GM23338 (cell line): ENCODE results near the gene KRTAP10-12. TPM values are rescaled to one million over a fixed set of nuclear protein-coding genes. Genes with fewer than 3 reads are reported as not detected.

ENCODE experiments used
- ATAC-seq: fragments of 200-7000 bp; cut with Tn5 transposase; 3 replicates; pipeline ENCODE4 v1.9.1; 2020
- DNase-seq: peaks from one replicate; pipeline ENCODE4 v3.0.0-alpha.2; 2015; ENCODE audit warnings: low spot score
- H2AFZ ChIP-seq: fragments of 200-600 bp; sonication (generic); 2 replicates; pipeline ENCODE4 v1.8.0; 2016; ENCODE audit warnings: antibody characterized with exemption, mild to moderate bottlenecking, moderate library complexity
- H3F3A ChIP-seq: fragments of 200-600 bp; sonication (generic); replicated peaks from 2 replicates; pipeline ENCODE4 v1.8.0; 2017; ENCODE audit warnings: antibody characterized with exemption, mixed run types, low read depth
- H3K27ac ChIP-seq: fragments of 200-600 bp; sonication (generic); 2 replicates; pipeline ENCODE4 v1.6.1; 2016; ENCODE audit warnings: low read depth
- H3K27me3 ChIP-seq: fragments of 200-600 bp; sonication (generic); 2 replicates; pipeline ENCODE4 v1.8.0; 2016; ENCODE audit warnings: mild to moderate bottlenecking, mixed run types, moderate library complexity; ENCODE audit not compliant: insufficient read depth
- H3K36me3 ChIP-seq: fragments of 200-600 bp; sonication (generic); 2 replicates; pipeline ENCODE4 v1.8.0; 2016; ENCODE audit warnings: mild to moderate bottlenecking; ENCODE audit not compliant: insufficient read depth
- H3K4me1 ChIP-seq: fragments of 200-600 bp; sonication (generic); 2 replicates; pipeline ENCODE4 v1.8.0; 2016; ENCODE audit warnings: mild to moderate bottlenecking, moderate library complexity; ENCODE audit not compliant: insufficient read depth
- H3K4me2 ChIP-seq: fragments of 200-600 bp; sonication (generic); 2 replicates; pipeline ENCODE4 v1.7.1; 2017; ENCODE audit warnings: mixed run types
- H3K4me3 ChIP-seq: fragments of 200-600 bp; sonication (generic); 2 replicates; pipeline ENCODE4 v1.6.1; 2016; ENCODE audit warnings: mixed run types
- H3K79me2 ChIP-seq: fragments of 200-600 bp; sonication (generic); replicated peaks from 2 replicates; pipeline ENCODE4 v1.8.0; 2017; ENCODE audit warnings: mild to moderate bottlenecking; ENCODE audit not compliant: insufficient read depth
- H3K9me2 ChIP-seq: fragments of 200-600 bp; sonication (generic); 2 replicates; pipeline ENCODE4 v1.8.0; 2017; ENCODE audit not compliant: insufficient read depth
- H4K20me1 ChIP-seq: fragments of 200-600 bp; sonication (generic); replicated peaks from 2 replicates; pipeline ENCODE4 v1.8.0; 2017; ENCODE audit warnings: mild to moderate bottlenecking; ENCODE audit not compliant: insufficient read depth
- H3K27ac Mint-ChIP-seq: 2 replicates; pipeline ENCODE4 v1.8.0; 2020; ENCODE audit warnings: inconsistent platforms, mild to moderate bottlenecking, moderate library complexity, mixed read lengths
- H3K27me3 Mint-ChIP-seq: 3 replicates; pipeline ENCODE4 v1.8.0; 2022; ENCODE audit warnings: low read depth, mild to moderate bottlenecking, moderate library complexity, mixed read lengths, inconsistent platforms; ENCODE audit not compliant: insufficient read depth, poor library complexity
- H3K36me3 Mint-ChIP-seq: 3 replicates; pipeline ENCODE4 v1.8.0; 2021; ENCODE audit warnings: low read depth, mild to moderate bottlenecking, inconsistent platforms, moderate library complexity, mixed read lengths
- H3K4me1 Mint-ChIP-seq: 3 replicates; pipeline ENCODE4 v1.8.0; 2020; ENCODE audit warnings: mild to moderate bottlenecking, inconsistent platforms, mixed read lengths
- H3K4me3 Mint-ChIP-seq: 3 replicates; pipeline ENCODE4 v1.8.0; 2021; ENCODE audit warnings: moderate library complexity, mild to moderate bottlenecking, inconsistent platforms, mixed read lengths
- H3K9me3 Mint-ChIP-seq: 3 replicates; pipeline ENCODE4 v1.8.0; 2020; ENCODE audit warnings: moderate library complexity, mild to moderate bottlenecking, inconsistent platforms, mixed read lengths
- CREB1 ChIP-seq: fragments of 250-450 bp; sonication (Bioruptor Pico); IDR thresholded peaks from 2 replicates; pipeline ENCODE4 v1.5.0; 2020; ENCODE audit warnings: low read depth, mild to moderate bottlenecking, moderate library complexity
- EZH2 ChIP-seq: fragments of 200-600 bp; sonication (generic); IDR thresholded peaks from one replicate; pipeline ENCODE4 v1.8.0; 2017; ENCODE audit warnings: antibody characterized with exemption, mild to moderate bottlenecking, low read depth; ENCODE audit not compliant: unreplicated experiment
- JUNB ChIP-seq: IDR thresholded peaks from one replicate; pipeline ENCODE4 v1.6.1; 2016; ENCODE audit warnings: antibody characterized with exemption; ENCODE audit not compliant: unreplicated experiment
- STAT1 ChIP-seq: IDR thresholded peaks from one replicate; pipeline ENCODE4 v1.6.1; 2016; ENCODE audit warnings: antibody characterized with exemption; ENCODE audit not compliant: unreplicated experiment
- ZNF331 ChIP-seq: fragments of 250-450 bp; sonication (Bioruptor Pico); IDR thresholded peaks from 2 replicates; pipeline ENCODE4 v1.5.0; 2020; ENCODE audit warnings: low read depth, mild to moderate bottlenecking, moderate library complexity
- polyA plus RNA-seq: library from polyadenylated mRNA; unstranded; fragments of >200 nt; fragmentation: Nextera tagmentation; extraction: Ambion mirVana; gene quantifications from 2 replicates; pipeline ENCODE4 v1.2.1, GENCODE V29; 2016
- total RNA-seq: library from RNA; depleted of rRNA; stranded (reverse); fragments of >200 nt; shearing (Covaris generic); gene quantifications from 2 replicates; pipeline ENCODE4 v1.2.3, GENCODE V29; 2014
- TF ChIP-seq, protein P1 (sequence below): fragments of 250-450 bp; sonication (Bioruptor Pico); IDR thresholded peaks from 2 replicates; pipeline ENCODE4 v1.5.0; 2020; ENCODE audit warnings: mild to moderate bottlenecking, moderate library complexity

Gene KRTAP10-12
- total and polyA plus RNA-seq, 2 experiments from 2014 or later: not detected

DNA sequence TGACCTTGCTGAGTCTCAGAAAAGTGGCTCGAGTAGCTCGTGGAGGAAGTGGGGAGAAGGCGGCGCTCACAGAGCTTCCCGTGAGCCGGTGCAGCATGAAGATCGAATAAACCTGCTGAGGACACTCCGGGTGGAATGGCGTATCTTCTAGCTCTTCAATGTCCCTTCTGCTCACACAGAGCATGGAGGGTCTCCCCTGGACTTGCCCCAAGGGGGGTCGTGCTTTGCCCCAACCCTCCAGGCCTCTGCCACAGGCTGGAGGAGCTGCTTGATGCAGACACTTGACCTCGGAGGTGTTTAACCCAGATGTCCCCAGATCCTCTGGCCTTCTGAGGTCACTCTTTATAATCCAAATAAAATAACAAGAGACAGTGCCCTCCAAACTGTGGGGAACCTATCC, 2.2 kb upstream of the KRTAP10-12 start (continued):
- TF ChIP-seq, protein P1, sequence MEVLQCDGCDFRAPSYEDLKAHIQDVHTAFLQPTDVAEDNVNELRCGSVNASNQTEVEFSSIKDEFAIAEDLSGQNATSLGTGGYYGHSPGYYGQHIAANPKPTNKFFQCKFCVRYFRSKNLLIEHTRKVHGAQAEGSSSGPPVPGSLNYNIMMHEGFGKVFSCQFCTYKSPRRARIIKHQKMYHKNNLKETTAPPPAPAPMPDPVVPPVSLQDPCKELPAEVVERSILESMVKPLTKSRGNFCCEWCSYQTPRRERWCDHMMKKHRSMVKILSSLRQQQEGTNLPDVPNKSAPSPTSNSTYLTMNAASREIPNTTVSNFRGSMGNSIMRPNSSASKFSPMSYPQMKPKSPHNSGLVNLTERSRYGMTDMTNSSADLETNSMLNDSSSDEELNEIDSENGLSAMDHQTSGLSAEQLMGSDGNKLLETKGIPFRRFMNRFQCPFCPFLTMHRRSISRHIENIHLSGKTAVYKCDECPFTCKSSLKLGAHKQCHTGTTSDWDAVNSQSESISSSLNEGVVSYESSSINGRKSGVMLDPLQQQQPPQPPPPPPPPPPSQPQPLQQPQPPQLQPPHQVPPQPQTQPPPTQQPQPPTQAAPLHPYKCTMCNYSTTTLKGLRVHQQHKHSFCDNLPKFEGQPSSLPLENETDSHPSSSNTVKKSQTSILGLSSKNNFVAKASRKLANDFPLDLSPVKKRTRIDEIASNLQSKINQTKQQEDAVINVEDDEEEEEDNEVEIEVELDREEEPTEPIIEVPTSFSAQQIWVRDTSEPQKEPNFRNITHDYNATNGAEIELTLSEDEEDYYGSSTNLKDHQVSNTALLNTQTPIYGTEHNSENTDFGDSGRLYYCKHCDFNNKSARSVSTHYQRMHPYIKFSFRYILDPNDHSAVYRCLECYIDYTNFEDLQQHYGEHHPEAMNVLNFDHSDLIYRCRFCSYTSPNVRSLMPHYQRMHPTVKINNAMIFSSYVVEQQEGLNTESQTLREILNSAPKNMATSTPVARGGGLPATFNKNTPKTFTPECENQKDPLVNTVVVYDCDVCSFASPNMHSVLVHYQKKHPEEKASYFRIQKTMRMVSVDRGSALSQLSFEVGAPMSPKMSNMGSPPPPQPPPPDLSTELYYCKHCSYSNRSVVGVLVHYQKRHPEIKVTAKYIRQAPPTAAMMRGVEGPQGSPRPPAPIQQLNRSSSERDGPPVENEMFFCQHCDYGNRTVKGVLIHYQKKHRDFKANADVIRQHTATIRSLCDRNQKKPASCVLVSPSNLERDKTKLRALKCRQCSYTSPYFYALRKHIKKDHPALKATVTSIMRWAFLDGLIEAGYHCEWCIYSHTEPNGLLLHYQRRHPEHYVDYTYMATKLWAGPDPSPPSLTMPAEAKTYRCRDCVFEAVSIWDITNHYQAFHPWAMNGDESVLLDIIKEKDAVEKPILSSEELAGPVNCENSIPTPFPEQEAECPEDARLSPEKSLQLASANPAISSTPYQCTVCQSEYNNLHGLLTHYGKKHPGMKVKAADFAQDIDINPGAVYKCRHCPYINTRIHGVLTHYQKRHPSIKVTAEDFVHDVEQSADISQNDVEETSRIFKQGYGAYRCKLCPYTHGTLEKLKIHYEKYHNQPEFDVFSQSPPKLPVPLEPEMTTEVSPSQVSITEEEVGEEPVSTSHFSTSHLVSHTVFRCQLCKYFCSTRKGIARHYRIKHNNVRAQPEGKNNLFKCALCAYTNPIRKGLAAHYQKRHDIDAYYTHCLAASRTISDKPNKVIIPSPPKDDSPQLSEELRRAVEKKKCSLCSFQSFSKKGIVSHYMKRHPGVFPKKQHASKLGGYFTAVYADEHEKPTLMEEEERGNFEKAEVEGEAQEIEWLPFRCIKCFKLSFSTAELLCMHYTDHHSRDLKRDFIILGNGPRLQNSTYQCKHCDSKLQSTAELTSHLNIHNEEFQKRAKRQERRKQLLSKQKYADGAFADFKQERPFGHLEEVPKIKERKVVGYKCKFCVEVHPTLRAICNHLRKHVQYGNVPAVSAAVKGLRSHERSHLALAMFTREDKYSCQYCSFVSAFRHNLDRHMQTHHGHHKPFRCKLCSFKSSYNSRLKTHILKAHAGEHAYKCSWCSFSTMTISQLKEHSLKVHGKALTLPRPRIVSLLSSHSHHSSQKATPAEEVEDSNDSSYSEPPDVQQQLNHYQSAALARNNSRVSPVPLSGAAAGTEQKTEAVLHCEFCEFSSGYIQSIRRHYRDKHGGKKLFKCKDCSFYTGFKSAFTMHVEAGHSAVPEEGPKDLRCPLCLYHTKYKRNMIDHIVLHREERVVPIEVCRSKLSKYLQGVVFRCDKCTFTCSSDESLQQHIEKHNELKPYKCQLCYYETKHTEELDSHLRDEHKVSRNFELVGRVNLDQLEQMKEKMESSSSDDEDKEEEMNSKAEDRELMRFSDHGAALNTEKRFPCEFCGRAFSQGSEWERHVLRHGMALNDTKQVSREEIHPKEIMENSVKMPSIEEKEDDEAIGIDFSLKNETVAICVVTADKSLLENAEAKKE (CRISPR knock-in tag): no peak
- TF ChIP-seq JUNB (no peak), CREB1 (no peak)

DNA sequence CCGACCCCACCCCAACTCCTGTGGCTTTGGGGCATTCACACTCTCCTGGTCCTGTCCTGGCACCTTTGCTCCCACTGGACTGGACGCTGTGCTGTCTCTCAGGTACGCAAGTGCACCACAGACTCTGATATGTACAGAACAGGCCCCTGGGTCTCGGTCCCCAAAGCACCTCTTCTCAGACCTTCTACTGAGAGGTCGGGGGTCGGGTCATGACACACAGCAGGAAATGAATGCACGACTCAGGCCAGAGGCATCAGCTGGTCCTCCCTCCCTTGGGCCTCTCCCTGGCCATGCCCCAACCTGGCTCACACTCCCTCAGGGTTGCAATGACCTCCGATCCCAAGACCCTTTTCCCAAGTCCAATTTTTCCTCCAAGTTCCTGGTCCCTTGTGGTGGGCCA, 1.8 kb upstream of the KRTAP10-12 start:
- no peak for DNase-seq
- ATAC-seq: no peak
- TF ChIP-seq ZNF331 (CRISPR knock-in tag) (no peak), EZH2 (no peak), STAT1 (no peak), CREB1 (no peak)
- TF ChIP-seq, protein P1 (CRISPR knock-in tag): no peak
- no peak overlapping the region for H3K4me3 Mint-ChIP-seq
- H3K27me3 Mint-ChIP-seq: peaks cover 12% of the 10 kb centered on the region
- Histone ChIP-seq H3K4me3 (no peak overlapping the region), H3K27me3 (no peaks in the 10 kb centered on the region), H3K79me2 (no peaks in the 10 kb centered on the region), H3K27ac (no peak overlapping the region), H3K9me2 (no peaks in the 10 kb centered on the region), H3K4me2 (no peak overlapping the region), H3F3A (no peaks in the 10 kb centered on the region), H2AFZ (no peak overlapping the region), H4K20me1 (no peaks in the 10 kb centered on the region), H3K36me3 (no peaks in the 10 kb centered on the region; the same call in 1 of the 2 replicates), H3K4me1 (peaks cover 11% of the 10 kb centered on the region; the same call in 1 of the 2 replicates)
- H3K36me3 Mint-ChIP-seq: peaks cover 17% of the 10 kb centered on the region; the same call in 1 of the 3 replicates
- peaks cover 44% of the 10 kb centered on the region for H3K4me1 Mint-ChIP-seq
- H3K9me3 Mint-ChIP-seq: peaks cover 19% of the 10 kb centered on the region; the same call in 2 of the 3 replicates
- no peak overlapping the region for H3K27ac Mint-ChIP-seq
